Measurements from ENCODE around the gene DAAM2.

DNA sequence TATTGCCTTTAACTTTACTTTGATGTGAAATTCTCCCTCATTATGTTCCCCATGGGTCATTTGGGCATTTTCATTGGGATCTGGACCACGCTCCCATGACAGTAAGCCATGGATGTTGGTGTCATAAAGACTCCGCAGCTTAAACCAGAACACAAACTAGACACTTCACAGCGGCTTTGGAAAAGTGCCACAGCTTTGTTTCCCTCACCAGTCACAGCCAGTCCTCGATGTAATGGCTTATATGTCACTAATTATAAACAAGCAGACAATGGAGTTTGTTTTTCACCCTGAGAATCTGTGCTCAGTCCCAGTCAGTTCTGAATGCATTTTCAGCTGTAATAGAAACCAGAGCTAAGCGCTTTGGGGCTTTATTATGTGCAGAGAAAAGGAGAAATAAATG lies 23.2 kb upstream of the DAAM2 start:
- TF ChIP-seq CTCF (conservative IDR thresholded peaks at IDR 0.05; ENCODE audit: low read length), result no peak
- no peak for TF ChIP-seq EZH2phosphoT487 (IDR thresholded peaks at IDR 0.05; ENCODE audit: borderline replicate concordance)

Measured in Loucy (cell line).